AG10803 (cell line): ENCODE results near the gene BOC.

Experiments used
- DNase-seq: peaks from one replicate; pipeline ENCODE4 v3.0.0; 2010; ENCODE audit warnings: low read depth
- H3K4me3 ChIP-seq: 2 replicates; pipeline ENCODE4 v1.5.1; 2011; ENCODE audit warnings: mild to moderate bottlenecking, low read length, control low read depth
- CTCF ChIP-seq: conservative IDR thresholded peaks from 2 replicates; pipeline ENCODE4 v1.5.1; 2011; ENCODE audit warnings: mild to moderate bottlenecking, low read length, control low read depth, inconsistent platforms

BOC gene

GRCh38 chr3:113285741-113286140, 74.4 kb downstream of the BOC start:
- no peak overlapping the region for H3K4me3 ChIP-seq
- TF ChIP-seq CTCF, result no peak

DNA sequence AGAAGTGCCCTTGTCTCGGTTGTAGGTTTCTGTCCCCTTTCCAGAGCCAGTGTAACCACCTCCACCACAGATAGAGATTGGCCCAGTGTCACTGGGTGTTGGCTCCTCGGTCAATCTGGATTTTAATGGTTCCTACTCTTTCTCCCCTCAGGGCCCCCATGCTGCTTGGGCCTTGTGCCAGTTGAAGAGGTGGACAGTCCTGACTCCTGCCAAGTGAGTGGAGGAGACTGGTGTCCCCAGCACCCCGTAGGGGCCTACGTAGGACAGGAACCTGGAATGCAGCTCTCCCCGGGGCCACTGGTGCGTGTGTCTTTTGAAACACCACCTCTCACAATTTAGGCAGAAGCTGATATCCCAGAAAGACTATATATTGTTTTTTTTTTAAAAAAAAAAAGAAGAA, 75.2 kb downstream of the BOC start:
- H3K4me3 ChIP-seq, result no peak overlapping the region
- TF ChIP-seq CTCF, result no peak
- DNase-seq, result no peak

More at GRCh38 chr3:113285741-113286140, 74.4 kb downstream of the BOC start:
- peak; percentile 48 for DNase-seq

DNA sequence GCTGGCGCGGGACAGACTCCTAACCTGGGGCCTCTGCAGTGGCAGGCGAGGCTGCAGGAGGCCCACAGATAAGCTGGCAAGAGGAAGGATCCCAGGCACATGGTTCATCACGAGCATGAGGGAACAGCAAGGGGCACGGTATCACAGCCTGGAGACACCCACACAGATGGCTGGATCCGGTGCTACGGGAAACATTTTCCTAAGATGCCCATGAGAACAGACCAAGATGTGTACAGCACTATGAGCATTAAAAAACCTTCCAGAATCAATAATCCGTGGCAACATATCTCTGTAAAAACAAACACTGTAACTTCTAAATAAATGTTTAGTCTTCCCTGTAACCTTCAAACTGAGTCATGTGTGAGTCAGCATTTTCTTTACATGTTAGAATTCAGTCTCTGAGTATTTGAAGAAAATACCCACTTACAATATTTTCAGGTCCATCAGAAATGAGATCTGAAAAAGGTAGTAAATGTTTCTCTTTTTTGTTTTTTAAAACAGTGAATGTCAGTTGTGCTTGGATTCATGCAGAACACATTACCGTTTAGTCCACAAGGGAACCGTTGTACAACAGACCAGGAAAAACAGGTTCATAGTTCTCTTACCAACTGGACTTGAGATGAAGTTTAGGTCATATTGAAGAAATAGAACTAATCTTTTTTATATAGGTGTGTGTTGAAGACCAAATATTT, 75.9 kb downstream of the BOC start:
- no peak; the same call in 1 of the 2 replicates for TF ChIP-seq CTCF
- DNase-seq, result peak; percentile 70
- H3K4me3 ChIP-seq, result no peak overlapping the region

GRCh38 chr3:113287803-113288648, 76.7 kb downstream of the BOC start:
- DNase-seq, result peak; percentile 61
- peak; percentile 100 for TF ChIP-seq CTCF
- no peak overlapping the region for H3K4me3 ChIP-seq

DNA sequence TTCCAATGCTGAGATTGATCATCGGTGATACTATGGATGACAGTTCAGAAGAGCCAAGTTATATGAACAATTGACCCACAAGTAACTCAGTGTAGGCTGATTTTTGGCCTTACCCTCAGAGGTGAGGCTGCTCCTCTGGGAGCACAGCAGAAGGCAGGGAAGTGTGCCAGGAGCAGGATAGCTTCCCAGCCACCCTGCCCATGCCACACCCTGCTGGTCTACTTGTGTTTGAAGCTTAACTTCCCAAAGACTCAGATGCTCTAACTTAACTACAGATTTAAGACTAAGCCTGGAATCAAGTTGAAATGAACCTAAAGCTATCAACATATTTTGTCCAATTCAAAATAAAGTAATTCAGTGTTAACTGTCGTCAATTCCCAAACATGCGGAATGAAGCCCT, 77.5 kb downstream of the BOC start:
- H3K4me3 ChIP-seq, result no peak overlapping the region
- no peak for TF ChIP-seq CTCF
- no peak for DNase-seq

GRCh38 chr3:113291572-113291971, 80.2 kb downstream of the BOC start:
- peak; percentile 12 for DNase-seq
- no peak for TF ChIP-seq CTCF
- H3K4me3 ChIP-seq, result no peak overlapping the region

DNA sequence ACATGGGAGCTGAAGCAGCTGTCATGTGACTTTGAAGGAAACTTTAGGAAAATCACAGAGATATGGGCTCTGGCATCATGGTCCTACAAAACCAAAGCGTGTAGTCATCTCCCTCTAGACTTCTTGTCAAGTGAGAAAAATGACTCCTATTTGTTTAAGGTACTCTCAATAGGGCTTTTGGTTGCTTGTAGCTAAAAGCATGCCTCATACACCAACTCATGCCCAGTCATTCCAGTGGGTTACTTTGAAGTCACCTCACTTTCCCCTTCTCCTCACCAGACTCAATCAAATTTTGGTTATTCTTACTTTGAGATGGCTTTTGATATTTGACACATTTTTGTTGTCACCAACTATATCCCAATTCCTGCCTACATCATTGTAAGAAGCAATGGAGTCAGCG, 81.6 kb downstream of the BOC start:
- H3K4me3 ChIP-seq, result no peak overlapping the region
- TF ChIP-seq CTCF, result no peak
- no peak for DNase-seq
